Prostate gland (tissue), 2 donors: Measurements from ENCODE around the gene ANKRD44. TPM values are rescaled to one million over a fixed set of nuclear protein-coding genes. Genes with fewer than 3 reads are reported as not detected.
A peak's percentile ranks its signal among the peaks of the same experiment; 100 is the strongest.

ENCODE experiments used
- DNase-seq: peaks from one replicate; pipeline ENCODE4 v3.0.0-alpha.2; 2019; ENCODE audit warnings: low spot score
- H3K27ac ChIP-seq, 2 donors: fragments of 200-600 bp; sonication (generic); 2 replicates each; pipeline ENCODE4 v1.5.1; 2017 to 2019
- H3K27me3 ChIP-seq: fragments of 200-600 bp; sonication (generic); replicated peaks from 2 replicates; pipeline ENCODE4 v1.5.1; 2019; ENCODE audit not compliant: insufficient read depth
- H3K36me3 ChIP-seq, 2 donors: fragments of 200-600 bp; sonication (generic); 1 replicate in 1 of 2; 2 replicates in 1 of 2; pipeline versions ENCODE4 v1.5.1 to v1.8.1; 2017 to 2019
- H3K4me1 ChIP-seq: fragments of 200-600 bp; sonication (generic); replicated peaks from 2 replicates; pipeline ENCODE4 v1.5.1; 2019
- H3K4me3 ChIP-seq, 2 donors: fragments of 200-600 bp; sonication (generic); 2 replicates each; pipeline ENCODE4 v1.5.1; 2017 to 2019
- H3K9me3 ChIP-seq: fragments of 200-600 bp; sonication (generic); 2 replicates; pipeline ENCODE4 v1.5.1; 2017
- CTCF ChIP-seq, 4 experiments: fragments of 200-600 bp in 2 of 4; fragments of 450-650 bp in 2 of 4; sonication (generic) in 2 of 4; IDR thresholded peaks; 1 replicate in 3 of 4; 2 replicates in 1 of 4; pipeline ENCODE4 v1.5.1; 2016 to 2019; ENCODE audit warnings: antibody characterized with exemption in 4 of 4, mild to moderate bottlenecking in 2 of 4, moderate library complexity in 2 of 4
- POLR2A ChIP-seq: fragments of 450-650 bp; IDR thresholded peaks from one replicate; pipeline ENCODE4 v1.6.1; 2016; ENCODE audit warnings: antibody characterized with exemption, mild to moderate bottlenecking
- POLR2AphosphoS5 ChIP-seq: sonication (generic); formaldehyde crosslinking; IDR thresholded peaks from one replicate; pipeline ENCODE4 v1.6.1; 2017; ENCODE audit warnings: antibody characterized with exemption
- WGBS: methylation state at CpG from one replicate; pipeline ENCODE4 v1.1.5; 2018; 5-methylcytosine and 5-hydroxymethylcytosine counted together
- intact Hi-C: fragments of 100-400 bp; cut with DNase I; formaldehyde crosslinking; loops from one replicate; pipeline ENCODE4 v1.14.2; 2022
- total RNA-seq, 2 donors: library from RNA; depleted of rRNA; stranded (reverse); fragments of >200 nt; gene quantifications; one replicate each; pipeline ENCODE4 v1.1.0, GENCODE V29; 2016

Gene ANKRD44
- total RNA-seq, 2 donors from 2014 or later: 6.0 to 11.2 TPM

GRCh38 chr2:197276156-197276555 is 34.4 kb downstream of the ANKRD44 start:
- DNase-seq: no peak
- no peak overlapping the region for H3K27ac ChIP-seq
- no peak overlapping the region for H3K4me3 ChIP-seq
- TF ChIP-seq CTCF (IDR thresholded peaks at IDR 0.05) (no peak), POLR2A (no peak), POLR2AphosphoS5 (no peak)
- intact Hi-C loops: no loop called here
- no peaks in the 10 kb centered on the region for H3K4me1 ChIP-seq
- no peaks in the 10 kb centered on the region for H3K9me3 ChIP-seq
- H3K36me3 ChIP-seq: no peaks in the 10 kb centered on the region
- H3K27me3 ChIP-seq: no peaks in the 10 kb centered on the region
- 98% methylated on average over 2 of the region's 2 CpGs for WGBS

- Histone ChIP-seq H3K27me3 (no peaks in the 10 kb centered on the region), H3K4me3 (no peak overlapping the region), H3K4me1 (no peaks in the 10 kb centered on the region), H3K9me3 (no peaks in the 10 kb centered on the region), H3K27ac (no peak overlapping the region), H3K36me3 (no peaks in the 10 kb centered on the region)
- 96% methylated on average over 3 of the region's 3 CpGs for WGBS
- DNase-seq: no peak
- TF ChIP-seq POLR2A (no peak), CTCF (IDR thresholded peaks at IDR 0.05) (no peak), POLR2AphosphoS5 (no peak)
- intact Hi-C loops: no loop called here
Measured at GRCh38 chr2:197274937-197275336, 35.6 kb downstream of the ANKRD44 start.

- WGBS: 73% methylated on average over 6 of the region's 6 CpGs
- Histone ChIP-seq H3K4me3 (no peak overlapping the region), H3K9me3 (no peaks in the 10 kb centered on the region), H3K27ac (no peak overlapping the region), H3K4me1 (no peaks in the 10 kb centered on the region), H3K36me3 (no peaks in the 10 kb centered on the region), H3K27me3 (no peaks in the 10 kb centered on the region)
- intact Hi-C loops: no loop called here
- no peak for DNase-seq
- TF ChIP-seq CTCF (IDR thresholded peaks at IDR 0.05) (no peak), POLR2A (no peak), POLR2AphosphoS5 (no peak)
Measured at GRCh38 chr2:197274349-197274748, 36.2 kb downstream of the ANKRD44 start.

GRCh38 chr2:197273485-197273884 is 37.1 kb downstream of the ANKRD44 start:
- 28% methylated on average over 4 of the region's 4 CpGs for WGBS
- Histone ChIP-seq H3K4me3 (no peak overlapping the region), H3K4me1 (no peaks in the 10 kb centered on the region), H3K9me3 (no peaks in the 10 kb centered on the region), H3K27me3 (no peaks in the 10 kb centered on the region), H3K36me3 (no peaks in the 10 kb centered on the region), H3K27ac (no peak overlapping the region)
- intact Hi-C loops: no loop called here
- DNase-seq: peak; percentile 81
- TF ChIP-seq POLR2AphosphoS5 (peak; percentile 48), POLR2A (no peak), CTCF (IDR thresholded peaks at IDR 0.05) (no peak)

- no peaks in the 10 kb centered on the region for H3K36me3 ChIP-seq
- intact Hi-C loops: no loop called here
- no peak overlapping the region for H3K4me3 ChIP-seq
- 96% methylated on average over 3 of the region's 3 CpGs for WGBS
- no peaks in the 10 kb centered on the region for H3K27me3 ChIP-seq
- no peaks in the 10 kb centered on the region for H3K9me3 ChIP-seq
- H3K27ac ChIP-seq: no peak overlapping the region
- no peaks in the 10 kb centered on the region for H3K4me1 ChIP-seq
- DNase-seq: no peak
- TF ChIP-seq POLR2AphosphoS5 (no peak), POLR2A (no peak), CTCF (IDR thresholded peaks at IDR 0.05) (no peak)
Measured at GRCh38 chr2:197270601-197271000, 40.0 kb downstream of the ANKRD44 start.
